ENCODE data around the gene NDFIP2.
"Not testable (repeated sequence)": the region's sequence is repeated elsewhere in the genome, so short reads cannot be mapped to it uniquely, and the experiment has no call there.

Gene NDFIP2

DNA sequence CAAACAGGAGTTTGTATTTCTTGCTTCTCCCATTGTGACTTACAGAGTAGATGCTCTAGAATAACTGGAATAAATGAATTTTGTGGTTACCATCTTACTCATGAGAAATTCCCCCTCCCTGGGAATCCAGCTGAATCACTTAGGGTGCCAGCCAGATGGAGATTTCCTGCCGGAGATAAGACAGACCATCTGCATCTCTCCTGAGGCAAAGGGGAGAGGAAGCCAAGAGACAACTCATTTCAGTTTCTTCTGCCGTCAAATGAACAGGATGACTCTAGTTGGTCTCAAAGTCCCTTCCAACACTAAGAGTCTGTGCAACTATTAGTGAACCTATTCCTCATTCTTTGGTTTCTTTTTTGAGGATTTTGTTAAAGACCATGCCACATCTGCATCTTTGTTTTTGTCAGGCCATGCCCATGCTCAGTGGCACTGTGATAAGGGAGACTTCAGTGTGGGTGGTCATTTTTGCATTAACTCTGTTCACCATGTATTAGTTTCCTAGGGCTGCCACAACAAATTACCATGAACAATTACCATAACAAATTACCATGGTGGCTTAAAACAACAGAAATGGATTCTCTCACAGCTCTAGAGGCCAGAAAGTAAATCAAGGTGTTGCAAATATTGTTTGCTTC lies 112.8 kb downstream of the NDFIP2 start:
- no peak for DNase-seq (ENCODE audit: low read depth in 2 of 2)

DNA sequence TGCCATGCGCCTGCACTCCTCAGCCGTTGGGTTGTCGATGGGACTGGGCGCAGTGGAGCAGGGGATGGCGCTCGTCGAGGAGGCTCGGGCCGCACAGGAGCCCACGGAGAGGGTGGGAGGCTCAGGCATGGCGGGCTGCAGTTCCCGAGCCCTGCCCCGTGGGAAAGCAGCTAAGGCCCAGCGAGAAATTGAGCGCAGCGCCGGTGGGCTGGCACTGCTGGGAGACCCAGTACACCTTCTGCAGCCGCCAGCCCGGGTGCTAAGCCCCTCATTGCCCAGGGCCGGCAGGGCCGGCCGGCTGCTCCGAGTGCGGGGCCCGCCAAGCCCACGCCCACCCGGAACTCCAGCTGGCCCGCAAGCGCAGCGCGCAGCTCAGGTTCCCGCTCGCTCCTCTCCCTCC lies 119.2 kb downstream of the NDFIP2 start:
- DNase-seq (ENCODE audit: low read depth in 2 of 2): not testable (repeated sequence)

DNA sequence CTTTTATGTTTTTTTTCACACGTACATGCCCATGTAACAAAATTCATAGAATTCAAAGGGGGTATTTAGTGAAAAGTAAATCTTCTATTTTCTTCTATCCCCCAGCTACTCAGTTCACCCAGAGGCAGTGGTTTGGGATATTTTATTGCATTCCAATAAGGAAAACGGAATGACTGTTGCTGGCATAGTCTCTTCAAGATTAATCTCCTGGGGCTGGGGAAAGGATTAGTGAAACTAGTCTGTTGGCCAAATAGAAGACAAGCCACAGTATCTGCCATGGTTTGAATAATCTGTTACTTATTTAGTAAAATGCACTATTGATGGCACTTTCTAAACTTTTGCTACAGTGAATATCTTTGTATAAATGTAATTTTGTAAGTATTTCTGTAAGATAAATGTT lies 122.0 kb downstream of the NDFIP2 start:
- no peak for DNase-seq (ENCODE audit: low read depth in 2 of 2)

DNA sequence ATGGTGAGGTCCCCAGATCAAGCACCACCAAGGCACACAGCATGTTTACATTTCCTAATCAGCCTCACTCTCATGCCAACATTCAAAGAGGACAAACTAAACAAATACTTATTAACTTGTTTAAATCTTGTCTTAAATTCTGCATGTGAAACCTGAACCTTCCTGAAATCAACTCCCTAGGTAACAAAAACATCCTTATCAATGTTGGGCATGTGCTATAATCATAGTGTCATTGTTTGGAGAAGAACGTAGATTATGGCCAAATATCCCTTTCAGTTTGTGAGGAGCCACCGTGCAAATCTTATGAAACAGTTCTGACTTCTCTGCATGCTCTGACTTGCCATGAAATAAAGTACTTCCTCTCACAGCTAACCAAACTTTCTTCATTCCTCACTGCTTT lies 123.8 kb downstream of the NDFIP2 start:
- no peak for DNase-seq (ENCODE audit: low read depth in 2 of 2)
